H1 (cell line): Measurements from ENCODE around the gene CTDSP1. TPM values are rescaled to one million over a fixed set of nuclear protein-coding genes. Genes with fewer than 3 reads are reported as not detected.

Source experiments
- CBX8 ChIP-seq: fragments of 300-800, 300-1000 bp; sonication (generic); IDR thresholded peaks from 2 replicates; pipeline ENCODE4 v1.7.1; 2016; ENCODE audit warnings: low read depth, low read length, borderline replicate concordance
- CEBPB ChIP-seq: IDR thresholded peaks from 2 replicates; pipeline ENCODE4 v1.6.1; 2012; ENCODE audit warnings: low read depth, low read length
- CHD1 ChIP-seq: IDR thresholded peaks from 2 replicates; pipeline ENCODE4 v1.6.1; 2012; ENCODE audit warnings: low read depth, low read length, improper control_type of control experiment
- CTBP2 ChIP-seq: IDR thresholded peaks from 2 replicates; pipeline ENCODE4 v1.7.0; 2011; ENCODE audit warnings: borderline replicate concordance, mild to moderate bottlenecking, moderate library complexity, mixed read lengths, low read length; ENCODE audit not compliant: insufficient read depth, insufficient read length
- EP300 ChIP-seq, 2 experiments: IDR thresholded peaks; 1 replicate in 1 of 2; 2 replicates in 1 of 2; pipeline ENCODE4 v1.6.1; 2011 to 2012; ENCODE audit warnings: low read depth in 2 of 2, low read length in 2 of 2, mild to moderate bottlenecking in 2 of 2, borderline replicate concordance in 1 of 2, inconsistent platforms in 1 of 2, moderate library complexity in 1 of 2
- FOSL1 ChIP-seq: IDR thresholded peaks from 2 replicates; pipeline ENCODE4 v1.6.1; 2011; ENCODE audit warnings: mild to moderate bottlenecking, low read depth, low read length, moderate library complexity; ENCODE audit not compliant: insufficient read depth
- GTF2F1 ChIP-seq: IDR thresholded peaks from 2 replicates; pipeline ENCODE4 v1.6.1; 2012; ENCODE audit warnings: low read depth, low read length, improper control_type of control experiment, borderline replicate concordance
- HDAC6 ChIP-seq: IDR thresholded peaks from one replicate; pipeline ENCODE4 v1.7.1; 2012; ENCODE audit warnings: low read depth, mild to moderate bottlenecking, inconsistent platforms, low read length, moderate library complexity
- KDM4A ChIP-seq: IDR thresholded peaks from one replicate; pipeline ENCODE4 v1.7.1; 2012; ENCODE audit warnings: low read depth, mild to moderate bottlenecking, moderate library complexity, low read length, inconsistent platforms; ENCODE audit not compliant: severe bottlenecking
- MAFK ChIP-seq: IDR thresholded peaks from 2 replicates; pipeline ENCODE4 v1.6.1; 2012; ENCODE audit warnings: low read depth, mild to moderate bottlenecking, improper control_type of control experiment, low read length
- POU5F1 ChIP-seq: IDR thresholded peaks from 2 replicates; pipeline ENCODE4 v1.6.1; 2011; ENCODE audit warnings: low read depth, mild to moderate bottlenecking, low read length, moderate library complexity
- RAD21 ChIP-seq, 2 experiments: IDR thresholded peaks in 1 of 2; conservative IDR thresholded peaks in 1 of 2; 2 replicates each; pipeline ENCODE4 v1.6.1; 2011; ENCODE audit warnings: low read depth in 2 of 2, low read length in 2 of 2, improper control_type of control experiment in 1 of 2, inconsistent platforms in 1 of 2, mild to moderate bottlenecking in 1 of 2, moderate library complexity in 1 of 2
- RBBP5 ChIP-seq: IDR thresholded peaks from 2 replicates; pipeline ENCODE4 v1.7.1; 2012; ENCODE audit warnings: low read depth, mild to moderate bottlenecking, inconsistent platforms, low read length, moderate library complexity, borderline replicate concordance
- RNF2 ChIP-seq: fragments of 200-900, 300-1000 bp; sonication (generic); IDR thresholded peaks from 2 replicates; pipeline ENCODE4 v1.7.1; 2016; ENCODE audit warnings: borderline replicate concordance, low read depth, mild to moderate bottlenecking, antibody characterized with exemption, low read length; ENCODE audit not compliant: poor library complexity, severe bottlenecking; ENCODE audit errors: missing control alignments
- SRF ChIP-seq: IDR thresholded peaks from 2 replicates; pipeline ENCODE4 v1.6.1; 2011; ENCODE audit warnings: mild to moderate bottlenecking, low read depth, low read length, moderate library complexity
- TAF1 ChIP-seq: IDR thresholded peaks from 2 replicates; pipeline ENCODE4 v1.6.1; 2011; ENCODE audit warnings: mild to moderate bottlenecking, low read depth, low read length
- TBP ChIP-seq: IDR thresholded peaks from 2 replicates; pipeline ENCODE4 v1.6.1; 2011; ENCODE audit warnings: low read depth, low read length, improper control_type of control experiment
- TCF12 ChIP-seq: IDR thresholded peaks from 2 replicates; pipeline ENCODE4 v1.6.1; 2011; ENCODE audit warnings: low read depth, mild to moderate bottlenecking, low read length
- YY1 ChIP-seq: IDR thresholded peaks from 2 replicates; pipeline ENCODE4 v1.6.1; 2011; ENCODE audit warnings: low read depth, mild to moderate bottlenecking, low read length
- polyA plus RNA-seq, 7 experiments: library from polyadenylated mRNA; depleted of rRNA in 3 of 7; stranded (reverse) in 5 of 7; unstranded in 2 of 7; fragments of >200 nt in 5 of 7; fragments of 200-250 nt in 2 of 7; gene quantifications; 1 replicate in 5 of 7; 2 replicates in 1 of 7; 4 replicates in 1 of 7; pipeline versions ENCODE4 v1.2.1 to v1.2.3, GENCODE V29; 2011 to 2013; ENCODE audit warnings: missing spikeins in 2 of 7, mixed read lengths in 2 of 7
- total RNA-seq: library from RNA; stranded (reverse); fragmentation: NEBNext Ultra II Directional; extraction: Animal tissue kit (Norgen Biotek cat#: 25700); gene quantifications from 2 replicates; pipeline ENCODE4 v1.2.1, GENCODE V29; 2021
- TF ChIP-seq, protein P1 (sequence below): IDR thresholded peaks from 2 replicates; pipeline ENCODE4 v1.6.1; 2012; ENCODE audit warnings: inconsistent platforms
- TF ChIP-seq, protein P2 (sequence below): IDR thresholded peaks from 2 replicates; pipeline ENCODE4 v1.6.1; 2011; ENCODE audit warnings: low read length, improper control_type of control experiment

CTDSP1 gene
- total and polyA plus RNA-seq, 2 of the 8 experiments (the other 6 are each of a cell fraction or from before 2014, with no cell fraction given): 20.3 to 35.2 TPM

DNA sequence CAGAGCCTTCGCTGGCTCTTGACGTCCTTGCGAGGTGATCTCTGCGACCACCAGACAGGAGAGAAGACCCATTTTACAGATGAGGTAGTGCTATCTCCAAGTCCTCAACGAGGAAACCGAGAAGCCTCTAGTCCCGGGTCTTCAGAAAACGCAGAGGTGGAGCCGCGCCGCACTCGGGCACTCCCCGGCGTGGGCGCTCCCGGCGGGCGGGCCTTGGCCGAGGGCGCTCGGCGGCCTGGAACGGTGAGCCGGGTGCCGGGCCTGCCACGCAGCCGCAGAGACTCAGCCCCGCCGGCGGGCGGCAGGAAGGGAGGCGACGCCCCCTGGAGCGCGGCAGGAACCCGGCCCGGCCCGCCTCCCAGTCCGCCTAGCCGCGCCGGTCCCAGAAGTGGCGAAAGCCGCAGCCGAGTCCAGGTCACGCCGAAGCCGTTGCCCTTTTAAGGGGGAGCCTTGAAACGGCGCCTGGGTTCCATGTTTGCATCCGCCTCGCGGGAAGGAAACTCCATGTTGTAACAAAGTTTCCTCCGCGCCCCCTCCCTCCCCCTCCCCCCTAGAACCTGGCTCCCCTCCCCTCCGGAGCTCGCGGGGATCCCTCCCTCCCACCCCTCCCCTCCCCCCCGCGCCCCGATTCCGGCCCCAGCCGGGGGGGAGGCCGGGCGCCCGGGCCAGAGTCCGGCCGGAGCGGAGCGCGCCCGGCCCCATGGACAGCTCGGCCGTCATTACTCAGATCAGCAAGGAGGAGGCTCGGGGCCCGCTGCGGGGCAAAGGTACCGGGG lies at the start of gene CTDSP1 (continued):
- no peak for TF ChIP-seq HDAC6
- no peak for TF ChIP-seq TBP
- no peak for TF ChIP-seq FOSL1
- peak; percentile 15; the same call in 1 of the 2 replicates for TF ChIP-seq TAF1
- TF ChIP-seq, protein P1, sequence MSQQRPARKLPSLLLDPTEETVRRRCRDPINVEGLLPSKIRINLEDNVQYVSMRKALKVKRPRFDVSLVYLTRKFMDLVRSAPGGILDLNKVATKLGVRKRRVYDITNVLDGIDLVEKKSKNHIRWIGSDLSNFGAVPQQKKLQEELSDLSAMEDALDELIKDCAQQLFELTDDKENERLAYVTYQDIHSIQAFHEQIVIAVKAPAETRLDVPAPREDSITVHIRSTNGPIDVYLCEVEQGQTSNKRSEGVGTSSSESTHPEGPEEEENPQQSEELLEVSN: peak; percentile 78; the same call in 1 of the 2 replicates
- no peak for TF ChIP-seq GTF2F1
- no peak for TF ChIP-seq TCF12
- TF ChIP-seq CBX8: no peak
- peak; percentile 85; the same call in 1 of the 2 replicates for TF ChIP-seq YY1
- no peak for TF ChIP-seq MAFK
- no peak for TF ChIP-seq POU5F1
- TF ChIP-seq CEBPB: no peak
- peak; percentile 20 for TF ChIP-seq KDM4A
- TF ChIP-seq RNF2: peak; percentile 67
- no peak for TF ChIP-seq SRF
- no peak for TF ChIP-seq CHD1
- TF ChIP-seq EP300 (IDR thresholded peaks at IDR 0.05; ENCODE audit: borderline replicate concordance in 1 of 2, low read depth in 2 of 2, low read length in 2 of 2): peak in 1 of 2 experiments; percentile 74; a peak in 1 of 3 replicates
- no peak for TF ChIP-seq RAD21 (IDR thresholded peaks at IDR 0.05 in 1 of 2, conservative IDR thresholded peaks at IDR 0.05 in 1 of 2; ENCODE audit: low read depth in 2 of 2, low read length in 2 of 2)
- no peak for TF ChIP-seq CTBP2
- TF ChIP-seq, protein P2, sequence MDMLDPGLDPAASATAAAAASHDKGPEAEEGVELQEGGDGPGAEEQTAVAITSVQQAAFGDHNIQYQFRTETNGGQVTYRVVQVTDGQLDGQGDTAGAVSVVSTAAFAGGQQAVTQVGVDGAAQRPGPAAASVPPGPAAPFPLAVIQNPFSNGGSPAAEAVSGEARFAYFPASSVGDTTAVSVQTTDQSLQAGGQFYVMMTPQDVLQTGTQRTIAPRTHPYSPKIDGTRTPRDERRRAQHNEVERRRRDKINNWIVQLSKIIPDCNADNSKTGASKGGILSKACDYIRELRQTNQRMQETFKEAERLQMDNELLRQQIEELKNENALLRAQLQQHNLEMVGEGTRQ: no peak
- TF ChIP-seq RBBP5: no peak
